K562 (cell line): ENCODE measurements around the gene PRR23B. TPM values are rescaled to one million over a fixed set of nuclear protein-coding genes. Genes with fewer than 3 reads are reported as not detected.

Experiments
- ATAC-seq: fragments of 200-7000 bp; cut with Tn5 transposase; 3 replicates; pipeline ENCODE4 v1.9.1; 2020; ENCODE audit warnings: moderate library complexity
- BruUV-seq: library from RNA; stranded (reverse); fragments of 400-500 nt; replicated peaks from 2 replicates; lab custom pipeline; 2021; lab: Mats Ljungman, UMichigan
- CTCF ChIA-PET: fragments of 300-600 bp; formaldehyde crosslinking; extraction: SDS; loops from one replicate; lab custom pipeline; 2021; ENCODE audit warnings: low intra/inter-chr PET ratio; lab: Yijun Ruan, JAX
- POLR2A ChIA-PET: fragments of 300-600, 350-650 bp; sonication (Branson Sonifier 250); formaldehyde crosslinking; extraction: SDS; loops from one replicate; lab custom pipeline; 2021; ENCODE audit warnings: antibody characterized with exemption, inconsistent platforms; lab: Yijun Ruan, JAX
- DNase-seq, 4 experiments: peaks; one replicate each; pipeline versions ENCODE4 v3.0.0 to v3.0.0-alpha.2; 2011 to 2018; ENCODE audit warnings: low spot score in 3 of 4, mixed read lengths in 3 of 4; ENCODE audit errors: extremely low read depth in 1 of 4
- FAIRE-seq: peaks from 2 replicates; lab custom pipeline; 2011; peaks lifted over from hg19 to GRCh38; lab: Jason Lieb, UNC
- H2AFZ ChIP-seq: 2 replicates; pipeline ENCODE4 v1.6.0; 2011; ENCODE audit warnings: low read depth, low read length, control low read depth, inconsistent platforms
- H3K27ac ChIP-seq: fragments of 200-600 bp; 3 replicates; pipeline ENCODE4 v1.8.0; 2011; ENCODE audit warnings: low read depth, mild to moderate bottlenecking, control low read depth, inconsistent platforms, low read length, moderate library complexity, mixed read lengths; ENCODE audit errors: extremely low read depth
- H3K27me3 ChIP-seq, 2 experiments: fragments of 300-600 bp in 1 of 2; 2 replicates in 1 of 2; 3 replicates in 1 of 2; pipeline versions ENCODE4 v1.6.0 to v1.8.0; 2011; ENCODE audit warnings: inconsistent platforms in 2 of 2, low read length in 2 of 2, mild to moderate bottlenecking in 1 of 2, mixed read lengths in 1 of 2, moderate library complexity in 1 of 2; ENCODE audit not compliant: control insufficient read depth in 2 of 2, insufficient read depth in 2 of 2
- H3K36me3 ChIP-seq: fragments of 300-600 bp; 3 replicates; pipeline ENCODE4 v1.8.0; 2011; ENCODE audit warnings: mild to moderate bottlenecking, low read length, inconsistent platforms; ENCODE audit not compliant: control insufficient read depth, insufficient read depth
- H3K4me1 ChIP-seq, 2 experiments: fragments of 200-600 bp in 1 of 2; replicated peaks in 1 of 2; 2 replicates in 1 of 2; 3 replicates in 1 of 2; pipeline versions ENCODE4 v1.5.1 to v1.8.0; 2011; ENCODE audit warnings: inconsistent platforms in 2 of 2, low read length in 2 of 2, mild to moderate bottlenecking in 1 of 2, mixed read lengths in 1 of 2, moderate library complexity in 1 of 2; ENCODE audit not compliant: control insufficient read depth in 2 of 2, insufficient read depth in 2 of 2
- H3K4me2 ChIP-seq: 2 replicates; pipeline ENCODE4 v1.6.1; 2011; ENCODE audit warnings: low read length, control low read depth, inconsistent platforms, mixed read lengths; ENCODE audit not compliant: insufficient read depth
- H3K4me3 ChIP-seq: fragments of 200-600 bp; sonication (generic), shearing (Covaris generic); 2 replicates; pipeline ENCODE4 v1.5.1; 2016; ENCODE audit warnings: control low read depth, inconsistent platforms
- H3K79me2 ChIP-seq: fragments of 200-600 bp; 3 replicates; pipeline ENCODE4 v1.8.0; 2011; ENCODE audit warnings: low read length, inconsistent platforms; ENCODE audit not compliant: control insufficient read depth, insufficient read depth
- H3K9ac ChIP-seq, 2 experiments: 2 replicates each; pipeline versions ENCODE4 v1.6.0 to v1.6.1; 2011; ENCODE audit warnings: low read depth in 2 of 2, low read length in 2 of 2, control low read depth in 1 of 2, inconsistent platforms in 1 of 2, mild to moderate bottlenecking in 1 of 2, mixed read lengths in 1 of 2; ENCODE audit not compliant: insufficient read depth in 1 of 2
- H3K9me1 ChIP-seq: one replicate; pipeline ENCODE4 v1.6.0; 2011; ENCODE audit warnings: inconsistent platforms, mild to moderate bottlenecking, low read length, moderate library complexity; ENCODE audit not compliant: control insufficient read depth, insufficient read depth
- H3K9me3 ChIP-seq: replicated peaks from 2 replicates; pipeline ENCODE4 v1.5.1; 2011; ENCODE audit warnings: low read depth, low read length, inconsistent platforms; ENCODE audit not compliant: control insufficient read depth, insufficient read depth
- H4K20me1 ChIP-seq: replicated peaks from 2 replicates; pipeline ENCODE4 v1.6.1; 2011; ENCODE audit warnings: low read length, inconsistent platforms, mixed read lengths; ENCODE audit not compliant: control insufficient read depth, insufficient read depth
- E4F1 ChIP-seq: fragments of 250-450 bp; sonication (Bioruptor Pico); IDR thresholded peaks from 2 replicates; pipeline ENCODE4 v1.5.0; 2021; ENCODE audit warnings: mild to moderate bottlenecking, borderline replicate concordance
- FOSL1 ChIP-seq: fragments of 200-800 bp; sonication (Bioruptor generic); conservative IDR thresholded peaks from 2 replicates; pipeline ENCODE4 v1.6.1; 2016; ENCODE audit warnings: missing genetic modification characterization, missing compliant biosample characterization
- NRF1 ChIP-seq, 2 experiments: fragments of 450-650 bp; IDR thresholded peaks in 1 of 2; conservative IDR thresholded peaks in 1 of 2; 2 replicates each; pipeline ENCODE4 v1.6.1; 2014; ENCODE audit warnings: mild to moderate bottlenecking in 2 of 2
- RBM15 ChIP-seq: fragments of 200-400 bp; formaldehyde crosslinking; IDR thresholded peaks from 2 replicates; pipeline ENCODE4 v1.6.1; 2018; ENCODE audit warnings: mild to moderate bottlenecking, low read length, moderate library complexity; ENCODE audit not compliant: insufficient read depth
- SRSF9 ChIP-seq: fragments of 200-400 bp; formaldehyde crosslinking; IDR thresholded peaks from 2 replicates; pipeline ENCODE4 v1.6.1; 2017; ENCODE audit warnings: low read depth, low read length, borderline replicate concordance
- ZBED1 ChIP-seq: IDR thresholded peaks from 2 replicates; pipeline ENCODE4 v1.6.1; 2014
- ZBTB33 ChIP-seq: sonication (generic); formaldehyde crosslinking; IDR thresholded peaks from 2 replicates; pipeline ENCODE4 v1.8.1; 2023; ENCODE audit warnings: mild to moderate bottlenecking, missing genetic modification reagents
- ZBTB7A ChIP-seq: IDR thresholded peaks from 2 replicates; pipeline ENCODE4 v1.6.1; 2011; ENCODE audit warnings: low read depth, mild to moderate bottlenecking, low read length, moderate library complexity, borderline replicate concordance; ENCODE audit not compliant: control insufficient read depth
- ZNF41 ChIP-seq: fragments of 250-450 bp; sonication (Bioruptor Pico); conservative IDR thresholded peaks from 2 replicates; pipeline ENCODE4 v1.4.0; 2020; ENCODE audit warnings: mild to moderate bottlenecking
- WGBS: fragments of 100-300 bp; shearing (Covaris generic); methylation state at CpG from one replicate; pipeline ENCODE4 v1.1.6; 2016; ENCODE audit warnings: low coverage, mixed read lengths; ENCODE audit not compliant: insufficient coverage; ENCODE audit errors: missing lambda C conversion rate; 5-methylcytosine and 5-hydroxymethylcytosine counted together
- in situ Hi-C: fragments of 300-500 bp; cut with MboI; formaldehyde crosslinking; loops from 4 replicates; pipeline ENCODE4 v1.15.0; 2018; ENCODE audit warnings: inconsistent platforms, mixed read lengths
- intact Hi-C: fragments of 100-400 bp; cut with micrococcal nuclease; formaldehyde crosslinking; loops from 2 replicates; pipeline ENCODE4 v1.14.2; 2022
- polyA plus RNA-seq, 8 experiments: library from polyadenylated mRNA; depleted of rRNA in 4 of 8; stranded (reverse) in 5 of 8; unstranded in 3 of 8; fragments of >200 nt; fragmentation: Nextera tagmentation in 2 of 8; fragmentation: Illumina TruSeq in 1 of 8; extraction: Ambion mirVana in 2 of 8; extraction: Trizol in 1 of 8; gene quantifications; 2 replicates each; pipeline versions ENCODE4 v1.2.1 to v1.2.3, GENCODE V29; 2011 to 2014; ENCODE audit warnings: inconsistent platforms in 1 of 8, missing spikeins in 1 of 8
- total RNA-seq, 7 experiments: library from RNA; depleted of rRNA in 6 of 7; stranded (reverse); fragments of >200 nt in 6 of 7; fragmentation: Illumina TruSeq in 2 of 7; extraction: Trizol in 2 of 7; gene quantifications; 2 replicates each; pipeline versions ENCODE4 v1.2.1 to v1.2.3, GENCODE V29; 2011 to 2021; ENCODE audit warnings: low replicate concordance in 1 of 7
- TF ChIP-seq, protein P1 (sequence below): fragments of 250-450 bp; sonication (Bioruptor Pico); IDR thresholded peaks from 2 replicates; pipeline ENCODE4 v1.5.0; 2020; ENCODE audit warnings: mild to moderate bottlenecking

Gene PRR23B
- total and polyA plus RNA-seq, 9 of the 15 experiments (the other 6 are each of a cell fraction or from before 2014, with no cell fraction given): not detected

GRCh38 chr3:139052802-139053600 is 32.3 kb upstream of the PRR23B start (continued):
- TF ChIP-seq RBM15 (no peak), ZBTB7A (no peak), SRSF9 (no peak)
- TF ChIP-seq, protein P1, sequence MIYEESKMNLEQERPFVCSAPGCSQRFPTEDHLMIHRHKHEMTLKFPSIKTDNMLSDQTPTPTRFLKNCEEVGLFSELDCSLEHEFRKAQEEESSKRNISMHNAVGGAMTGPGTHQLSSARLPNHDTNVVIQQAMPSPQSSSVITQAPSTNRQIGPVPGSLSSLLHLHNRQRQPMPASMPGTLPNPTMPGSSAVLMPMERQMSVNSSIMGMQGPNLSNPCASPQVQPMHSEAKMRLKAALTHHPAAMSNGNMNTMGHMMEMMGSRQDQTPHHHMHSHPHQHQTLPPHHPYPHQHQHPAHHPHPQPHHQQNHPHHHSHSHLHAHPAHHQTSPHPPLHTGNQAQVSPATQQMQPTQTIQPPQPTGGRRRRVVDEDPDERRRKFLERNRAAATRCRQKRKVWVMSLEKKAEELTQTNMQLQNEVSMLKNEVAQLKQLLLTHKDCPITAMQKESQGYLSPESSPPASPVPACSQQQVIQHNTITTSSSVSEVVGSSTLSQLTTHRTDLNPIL (CRISPR knock-in tag): no peak

DNA sequence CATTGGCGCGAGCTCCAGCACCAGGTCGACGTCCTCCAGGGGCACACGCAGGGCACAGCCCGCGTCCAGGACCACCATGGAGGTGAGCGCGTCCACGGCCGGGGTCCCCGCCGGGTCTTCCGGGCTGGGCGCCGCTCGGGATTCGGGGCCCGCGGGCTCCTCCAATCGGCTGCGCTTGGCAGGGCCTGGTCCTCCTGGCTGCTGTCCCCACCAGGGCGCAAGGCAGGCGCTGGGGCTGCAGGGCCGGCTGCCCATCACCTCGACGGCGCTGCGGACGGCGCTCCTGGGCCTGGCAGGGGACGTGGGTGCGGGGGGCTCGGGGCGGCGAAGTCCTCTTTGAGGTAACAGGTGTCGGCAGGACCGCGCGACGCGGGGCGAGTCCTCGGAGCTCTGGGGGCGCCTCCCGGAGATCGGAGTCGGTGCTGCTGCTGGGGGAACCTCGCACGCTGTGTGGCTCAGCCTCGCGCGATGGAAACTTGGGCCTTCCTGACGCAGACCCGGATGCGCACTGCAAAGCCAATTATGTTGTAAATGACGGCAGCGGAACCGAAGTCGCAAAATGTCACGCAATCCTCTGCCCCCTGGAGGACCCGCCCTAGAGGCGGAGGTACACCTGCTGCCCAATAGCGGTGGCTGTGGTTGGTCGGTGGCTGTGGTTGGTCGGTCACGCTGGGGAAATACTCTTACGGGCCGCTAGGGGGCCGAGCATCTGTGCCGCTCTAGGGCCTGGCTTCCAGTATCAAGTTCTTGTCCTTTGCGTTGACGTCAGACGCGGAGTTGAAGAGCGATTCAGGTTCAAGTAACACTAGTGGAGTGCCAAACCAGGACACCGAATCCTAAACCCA is 23.9 kb upstream of the PRR23B start, which contains the start of gene PRR23C:
TSS of gene PRR23C (minus strand) at position 527 of the 845 bp plus-strand sequence. CDS start at position 255, 272 bp downstream.
- Histone ChIP-seq H3K4me3 (no peak within 1 kb of the TSS), H3K79me2 (no peaks in the 10 kb centered on the region), H3K4me1 (peaks cover 0 to 5% of the 10 kb centered on the region in 2 experiments; a peak in 1 of 5 replicates), H3K36me3 (no peaks in the 10 kb centered on the region), H3K27me3 (peaks cover 0 to 7% of the 10 kb centered on the region in 2 experiments; a peak in 3 of 5 replicates), H3K27ac (no peak within 1 kb of the TSS), H3K9ac (no peak within 1 kb of the TSS), H3K9me1 (no peaks in the 10 kb centered on the region), H2AFZ (no peak within 1 kb of the TSS), H3K4me2 (no peak within 1 kb of the TSS), H3K9me3 (no peaks in the 10 kb centered on the region; the same call in 1 of the 2 replicates), H4K20me1 (no peaks in the 10 kb centered on the region)
- ATAC-seq (peak; percentile 66), FAIRE-seq (no peak), DNase-seq (peak in 3 of 4 experiments; percentile 25 to 30 (median 30))
- BruUV-seq: no TSS peak
- ChIA-PET CTCF (no interaction called here), POLR2A (interaction anchor here (0.8 kb wide), 1 partner anchor 13 kb away, joined by 3 read pairs; no protein-coding TSS in a partner anchor)
- intact Hi-C loops (no loop called here), in situ Hi-C loops (no loop called here)
- 70% methylated on average over 23 of the region's 77 CpGs for WGBS
- TF ChIP-seq ZNF41 (CRISPR knock-in tag) (no peak), NRF1 (conservative IDR thresholded peaks at IDR 0.05 in 1 of 2, IDR thresholded peaks at IDR 0.05 in 1 of 2) (no peak), ZBTB33 (CRISPR knock-in tag) (peak; percentile 91), FOSL1 (tag) (no peak), E4F1 (CRISPR knock-in tag) (no peak), ZBED1 (no peak)
